Measurements from ENCODE around the gene GPALPP1. TPM values are rescaled to one million over a fixed set of nuclear protein-coding genes. Genes with fewer than 3 reads are reported as not detected.
A peak's percentile ranks its signal among the peaks of the same experiment; 100 is the strongest.
"Not testable (repeated sequence)": the region's sequence is repeated elsewhere in the genome, so short reads cannot be mapped to it uniquely, and the experiment has no call there.

GPALPP1 gene
- polyA plus RNA-seq, 3 donors: 49.6 to 57.9 (median 56.4) TPM

GRCh38 chr13:44978328-44978727, 11.0 kb upstream of the GPALPP1 start:
- no peak for DNase-seq

DNA sequence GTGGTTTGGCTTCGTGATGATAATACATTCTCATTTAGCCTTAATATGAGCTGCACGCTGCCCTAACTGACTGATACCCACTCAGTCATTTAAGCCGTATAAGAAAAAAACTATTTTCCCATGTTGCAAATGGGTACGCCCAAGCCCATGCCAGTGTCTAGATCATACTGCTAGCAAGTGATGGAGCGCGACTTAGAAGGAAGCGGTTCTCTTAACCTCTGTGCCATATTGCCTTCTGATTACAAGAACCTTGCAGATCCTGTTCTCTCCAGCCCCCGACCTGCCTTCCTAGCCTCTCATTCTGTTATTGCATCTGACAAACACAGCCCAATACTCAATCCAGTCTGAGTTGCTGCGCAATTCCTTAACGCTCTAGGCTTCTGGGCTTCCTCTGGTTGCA, 603 bp downstream of the GPALPP1 start:
- no peak for DNase-seq

DNA sequence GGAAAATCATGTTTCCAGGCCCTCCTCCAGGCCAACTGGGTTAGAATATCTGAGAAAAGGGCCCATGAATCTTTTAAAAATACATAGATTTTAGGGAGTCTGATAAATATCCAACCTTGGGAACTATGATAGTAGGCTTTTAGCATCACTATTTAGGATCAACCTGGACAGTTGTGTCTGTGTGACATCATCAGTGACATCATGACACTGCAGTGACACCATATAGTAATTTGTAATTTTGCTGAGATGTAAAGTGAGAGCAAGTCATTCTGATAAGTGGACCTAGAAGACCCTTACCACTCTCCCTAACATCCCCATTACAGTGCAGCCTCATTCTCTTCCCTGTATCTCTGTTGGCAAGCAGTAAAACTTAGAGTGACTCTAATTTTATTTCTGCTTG, 14.1 kb downstream of the GPALPP1 start:
- DNase-seq: no peak

- no peak for DNase-seq
Measured at GRCh38 chr13:45004096-45004495, 14.8 kb downstream of the GPALPP1 start.

GRCh38 chr13:45007225-45007624, 17.9 kb downstream of the GPALPP1 start:
- no peak for DNase-seq

DNA sequence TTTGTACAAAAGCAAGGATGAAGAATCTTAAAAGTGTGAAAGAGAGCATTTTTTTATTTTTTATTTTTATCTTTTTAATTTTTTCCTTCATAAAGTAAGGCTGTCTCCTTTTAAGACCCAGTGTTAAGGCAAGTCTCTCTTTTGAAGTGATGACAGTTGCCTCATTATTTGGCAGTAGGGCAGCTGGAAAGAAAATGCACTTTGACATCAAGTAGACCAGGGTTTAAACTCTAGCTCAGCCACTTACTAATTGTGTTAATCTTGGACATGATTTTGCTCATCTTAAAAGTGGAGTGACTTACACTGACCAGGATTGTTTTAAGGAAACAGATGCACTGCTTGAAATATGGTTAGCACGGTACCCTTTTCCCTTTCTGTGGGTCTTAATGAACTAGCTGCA, 18.5 kb downstream of the GPALPP1 start:
- DNase-seq: no peak

DNA sequence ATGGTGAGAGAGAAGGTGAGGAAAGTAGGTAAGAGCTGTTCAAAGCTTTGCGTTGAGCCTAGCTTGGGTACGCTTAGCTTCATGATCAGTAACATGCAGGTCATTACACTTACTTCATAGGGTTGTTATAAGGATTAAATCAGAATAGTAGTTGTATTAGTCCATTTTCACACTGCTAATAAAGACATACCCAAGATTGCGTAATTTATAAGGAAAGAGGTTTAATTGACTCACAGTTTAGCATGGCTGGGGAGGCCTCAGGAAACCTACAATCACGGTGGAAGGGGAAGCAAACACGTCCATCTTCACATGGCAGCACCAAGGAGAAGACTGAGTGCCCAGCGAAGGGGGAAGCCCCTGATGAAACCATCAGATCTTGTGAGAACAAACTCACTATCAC, 21.9 kb downstream of the GPALPP1 start:
- DNase-seq: no peak

DNA sequence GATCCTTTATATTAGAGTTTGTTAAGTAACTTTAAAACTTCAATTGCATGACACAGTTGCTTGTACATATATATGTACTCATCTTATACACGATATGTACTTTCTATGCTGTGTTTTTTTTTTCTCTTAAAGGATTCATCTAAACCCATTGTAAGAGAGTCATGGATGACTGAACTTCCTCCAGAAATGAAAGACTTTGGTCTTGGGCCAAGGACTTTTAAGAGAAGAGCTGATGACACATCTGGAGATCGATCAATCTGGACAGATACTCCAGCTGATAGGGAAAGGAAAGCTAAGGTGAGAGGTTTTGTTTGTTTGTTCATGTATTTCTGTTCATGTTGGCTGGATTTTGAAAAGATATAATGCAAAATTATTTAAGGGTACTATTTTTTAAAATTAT, 26.0 kb downstream of the GPALPP1 start:
- no peak for DNase-seq

DNA sequence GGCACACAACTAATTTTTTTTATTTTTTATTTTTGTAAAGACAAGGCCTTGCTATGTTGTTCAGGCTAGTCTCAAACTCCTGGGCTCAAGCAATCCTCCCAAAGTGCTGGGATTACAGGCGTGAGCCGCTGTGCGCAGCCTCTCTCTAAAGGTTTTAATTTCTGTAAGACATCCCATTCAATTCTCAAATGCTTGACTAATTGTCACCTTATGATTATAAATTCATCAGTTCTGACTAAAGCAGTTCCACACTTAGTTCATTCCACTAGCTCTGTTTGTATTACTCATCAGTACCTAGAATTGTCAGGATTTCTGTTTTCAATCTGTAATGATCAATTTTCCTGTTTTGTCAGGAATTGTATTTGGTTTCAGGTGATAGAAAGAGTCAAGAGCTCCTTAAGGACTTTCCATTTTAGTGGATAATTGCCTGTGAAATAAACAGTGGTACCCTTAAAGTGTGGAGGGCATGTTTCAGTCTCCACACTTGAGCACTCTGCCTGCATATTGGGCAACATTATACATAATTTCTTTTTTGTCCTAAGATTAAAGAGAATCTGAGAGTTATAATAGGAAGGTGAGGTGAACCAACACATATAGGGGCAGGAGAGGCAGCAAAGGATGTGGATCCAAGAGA, 27.6 kb downstream of the GPALPP1 start:
- no peak for DNase-seq

DNA sequence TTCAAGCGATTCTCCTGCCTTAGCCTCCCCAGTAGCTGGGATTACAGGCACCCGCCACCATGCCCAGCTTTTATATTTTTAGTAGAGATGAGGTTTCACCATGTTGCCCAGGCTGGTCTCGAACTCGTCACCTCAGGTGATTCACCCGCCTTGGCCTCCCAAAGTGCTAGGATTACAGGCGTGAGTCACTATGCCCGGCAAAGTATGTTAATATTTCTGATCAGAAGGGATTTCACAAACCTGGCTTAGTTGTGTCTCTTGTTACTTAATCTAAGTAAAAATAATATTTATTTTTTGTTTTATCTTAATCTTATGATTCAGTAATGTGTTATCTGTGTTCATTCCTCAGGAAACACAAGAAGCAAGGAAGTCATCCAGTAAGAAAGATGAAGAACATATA, 30.6 kb downstream of the GPALPP1 start:
- not testable (repeated sequence) for DNase-seq

- DNase-seq: no peak
Measured at GRCh38 chr13:45021250-45021649, 31.9 kb downstream of the GPALPP1 start.

GRCh38 chr13:45024847-45025246, 35.5 kb downstream of the GPALPP1 start:
- no peak for DNase-seq

DNA sequence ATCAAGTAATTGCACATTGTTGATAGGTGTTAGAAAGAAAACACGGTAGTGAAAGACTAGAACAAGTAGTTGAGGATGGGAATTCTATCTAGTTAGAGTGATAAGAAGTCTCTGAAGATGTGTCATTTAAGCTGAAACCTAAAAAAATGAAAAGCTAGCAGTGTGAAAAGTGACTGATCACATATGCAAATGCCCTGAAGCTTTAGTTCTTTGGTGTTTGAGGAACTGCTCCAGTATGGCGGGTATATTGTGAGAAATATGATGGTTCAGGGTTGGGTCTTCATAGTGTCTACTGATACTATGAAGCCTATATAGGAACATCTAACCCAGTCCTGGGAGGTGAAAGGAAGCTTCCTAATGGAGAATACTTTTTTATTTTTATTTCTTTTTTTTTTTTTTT, 45.0 kb downstream of the GPALPP1 start:
- DNase-seq: no peak

DNA sequence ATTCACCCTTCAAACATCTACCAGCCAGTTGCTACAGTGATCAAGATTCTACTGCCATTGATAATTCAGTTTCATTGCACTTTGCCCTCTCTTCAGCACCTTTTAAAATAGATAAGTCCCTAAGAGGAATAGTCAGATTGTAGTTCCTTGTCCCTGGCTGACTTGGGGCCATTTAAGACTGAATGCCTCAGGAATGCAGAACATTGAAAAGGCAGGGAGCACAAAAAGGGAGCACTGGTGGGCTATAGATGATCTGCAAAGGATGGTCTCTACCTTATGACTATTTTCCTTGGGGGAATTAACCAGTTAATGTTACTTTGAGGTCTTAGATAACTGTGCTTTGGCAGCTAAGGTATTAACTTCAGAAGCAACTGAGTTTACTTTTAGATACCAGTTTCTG, 46.9 kb downstream of the GPALPP1 start:
- no peak for DNase-seq

- no peak for DNase-seq
Measured at GRCh38 chr13:45040173-45040572, 50.8 kb downstream of the GPALPP1 start.

- no peak for DNase-seq
Measured at GRCh38 chr13:45040622-45041021, 51.3 kb downstream of the GPALPP1 start.

- DNase-seq: no peak
Measured at GRCh38 chr13:45042539-45042938, 53.2 kb downstream of the GPALPP1 start.

DNA sequence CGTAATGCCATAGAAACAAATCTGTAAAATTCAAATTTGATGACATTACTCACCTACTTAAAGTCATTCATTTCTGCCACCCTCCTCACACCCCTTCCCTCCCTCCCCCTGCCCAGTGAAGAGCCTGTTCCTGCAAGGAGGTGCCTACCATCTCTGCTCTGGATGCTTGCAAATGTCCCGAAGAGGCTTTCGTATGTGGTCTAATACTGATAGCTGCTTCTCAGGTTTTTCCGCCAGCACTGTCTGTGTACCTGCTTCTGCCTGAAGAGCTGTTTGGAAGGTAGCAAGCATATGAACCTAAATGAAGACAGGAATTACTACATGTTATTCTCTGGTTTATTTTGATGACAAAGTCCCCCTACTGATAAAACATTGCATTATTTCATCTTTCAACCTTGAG, 57.1 kb downstream of the GPALPP1 start:
- DNase-seq: no peak

GRCh38 chr13:45047394-45048310, 58.3 kb downstream of the GPALPP1 start:
- peak; percentile 78 for DNase-seq

- no peak for DNase-seq
Measured at GRCh38 chr13:45048890-45049407, 59.6 kb downstream of the GPALPP1 start.

DNA sequence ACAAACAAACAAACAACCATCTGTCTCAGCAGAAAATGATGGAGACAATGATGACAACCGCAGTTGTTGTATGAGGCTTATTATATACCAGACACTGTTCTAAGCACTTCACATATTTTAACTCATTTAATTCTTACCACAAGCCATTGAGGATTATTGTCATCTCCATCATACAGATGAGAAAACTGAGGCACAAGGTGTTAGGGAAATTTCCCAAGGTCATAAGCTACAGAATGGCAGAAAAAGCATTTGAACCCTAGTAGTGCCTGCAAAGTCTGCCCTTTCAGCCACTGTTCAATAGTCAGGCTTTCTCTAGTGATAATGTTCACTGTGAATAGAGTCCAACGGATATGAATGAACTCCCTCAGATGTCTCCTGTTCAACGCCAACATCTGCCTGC, 60.1 kb downstream of the GPALPP1 start:
- DNase-seq: no peak

DNA sequence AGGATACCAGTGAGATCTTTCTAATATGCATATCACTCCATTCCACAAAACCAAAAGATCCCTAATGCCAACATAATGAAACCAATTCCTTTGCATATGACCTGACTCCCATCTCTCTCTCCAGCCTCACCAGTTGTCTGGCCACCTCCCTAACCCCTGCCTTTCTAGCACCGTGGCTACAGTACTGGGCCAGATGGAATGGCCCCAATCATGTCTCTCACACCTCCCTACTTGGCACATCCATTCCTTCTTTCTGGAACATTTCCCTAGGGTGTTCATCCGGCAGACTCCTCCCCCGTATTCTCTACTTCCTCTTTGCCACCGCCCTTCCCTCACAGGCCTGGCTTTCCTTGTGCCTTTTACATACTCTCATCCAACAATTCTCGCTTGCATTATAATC, 62.0 kb downstream of the GPALPP1 start:
- no peak for DNase-seq

DNA sequence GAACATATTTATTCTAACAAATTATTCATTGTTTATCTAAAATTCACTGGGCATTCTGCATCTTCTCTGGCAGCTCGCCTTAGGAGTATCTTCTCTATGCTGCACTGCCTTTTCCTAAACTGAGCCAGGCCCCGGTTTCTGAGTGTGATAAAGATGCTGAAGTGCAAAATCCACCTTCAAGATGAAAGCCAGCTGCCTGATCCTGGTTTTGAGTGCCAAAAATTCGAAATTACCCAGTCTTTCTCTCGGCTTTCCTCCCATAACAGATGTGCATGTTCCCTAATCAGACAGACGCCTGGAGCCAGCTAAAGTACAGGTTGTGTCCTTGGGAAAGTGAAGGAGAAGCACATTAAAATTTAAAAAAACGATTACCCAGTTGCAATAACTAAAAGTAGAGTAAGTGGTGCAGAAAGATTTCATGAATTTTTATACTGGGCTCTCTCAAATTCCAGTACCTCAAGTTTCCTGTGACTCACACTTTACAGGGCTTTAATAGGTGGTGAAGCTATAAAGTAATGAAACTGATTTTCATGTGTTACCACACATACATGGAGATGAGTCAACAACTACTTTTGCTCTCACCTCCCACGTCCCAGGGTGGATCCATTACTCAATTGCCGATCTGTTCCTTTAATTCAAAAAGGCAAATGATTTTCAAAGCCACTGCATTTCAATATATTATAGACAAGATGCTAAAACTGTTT, 66.0 kb downstream of the GPALPP1 start:
- no peak for DNase-seq

Data from renal pelvis (tissue), 4 donors.